GM12878 (cell line): Measurements from ENCODE around the gene RBM6. TPM values are rescaled to one million over a fixed set of nuclear protein-coding genes. Genes with fewer than 3 reads are reported as not detected.

Experiments used
- ATAC-seq: fragments of 200-7000 bp; cut with Tn5 transposase; 3 replicates; pipeline ENCODE4 v1.9.1; 2020; ENCODE audit warnings: mild to moderate bottlenecking, moderate library complexity
- BruUV-seq: library from RNA; stranded (reverse); fragments of 400-500 nt; replicated peaks from 2 replicates; lab custom pipeline; 2021; lab: Mats Ljungman, UMichigan
- CTCF ChIA-PET: fragments of 300-600 bp; sonication (Branson Sonifier 250); formaldehyde crosslinking; extraction: SDS; loops from one replicate; lab custom pipeline; 2021; ENCODE audit warnings: inconsistent platforms; lab: Yijun Ruan, JAX
- POLR2A ChIA-PET: fragments of 350-600 bp; formaldehyde crosslinking; extraction: SDS; loops from one replicate; lab custom pipeline; 2021; ENCODE audit warnings: inconsistent platforms; lab: Charles Lee
- RAD21 ChIA-PET: fragments of 300-600 bp; sonication (Branson Sonifier 250); formaldehyde crosslinking; loops from one replicate; lab custom pipeline; 2023; ENCODE audit warnings: antibody characterized with exemption; ENCODE audit not compliant: unreplicated experiment; lab: Charles Lee
- SMC1A ChIA-PET: fragments of 300-600 bp; sonication (Branson Sonifier 250); formaldehyde crosslinking; loops from one replicate; lab custom pipeline; 2023; ENCODE audit not compliant: unreplicated experiment, uncharacterized antibody; lab: Charles Lee
- DNase-seq: peaks from one replicate; pipeline ENCODE4 v3.0.0-alpha.2; 2011; ENCODE audit warnings: low read depth, low spot score
- FAIRE-seq: peaks from 3 replicates; lab custom pipeline; 2011; peaks lifted over from hg19 to GRCh38; lab: Jason Lieb, UNC
- H2AFZ ChIP-seq: 2 replicates; pipeline ENCODE4 v1.6.0; 2011; ENCODE audit warnings: low read depth, low read length, control low read depth; ENCODE audit not compliant: control insufficient read depth
- H3K27ac ChIP-seq: 2 replicates; pipeline ENCODE4 v1.5.1; 2011; ENCODE audit warnings: control low read depth; ENCODE audit not compliant: control insufficient read depth, insufficient read depth
- H3K27me3 ChIP-seq, 2 experiments: replicated peaks in 1 of 2; 2 replicates each; pipeline versions ENCODE4 v1.6.0 to v1.6.1; 2011; ENCODE audit warnings: low read length in 1 of 2; ENCODE audit not compliant: control insufficient read depth in 2 of 2, insufficient read depth in 2 of 2
- H3K36me3 ChIP-seq, 2 experiments: 2 replicates each; pipeline ENCODE4 v1.5.1; 2011; ENCODE audit warnings: low read length in 1 of 2; ENCODE audit not compliant: control insufficient read depth in 2 of 2, insufficient read depth in 2 of 2
- H3K4me1 ChIP-seq: 2 replicates; pipeline ENCODE4 v1.6.1; 2011; ENCODE audit warnings: mild to moderate bottlenecking, low read length, moderate library complexity, mixed read lengths; ENCODE audit not compliant: control insufficient read depth, insufficient read depth
- H3K4me2 ChIP-seq: 2 replicates; pipeline ENCODE4 v1.6.0; 2011; ENCODE audit warnings: control low read depth; ENCODE audit not compliant: control insufficient read depth, insufficient read depth
- H3K4me3 ChIP-seq: fragments of 200-600 bp; sonication (generic); 2 replicates; pipeline ENCODE4 v1.5.1; 2016
- H3K79me2 ChIP-seq: 2 replicates; pipeline ENCODE4 v1.6.0; 2011; ENCODE audit warnings: low read length; ENCODE audit not compliant: control insufficient read depth, insufficient read depth
- H3K9ac ChIP-seq: 2 replicates; pipeline ENCODE4 v1.8.0; 2011; ENCODE audit warnings: low read length, control low read depth, mixed read lengths; ENCODE audit not compliant: control insufficient read depth, insufficient read depth
- H3K9me3 ChIP-seq: replicated peaks from 3 replicates; pipeline ENCODE4 v1.5.1; 2011; ENCODE audit warnings: mild to moderate bottlenecking, low read length; ENCODE audit not compliant: control insufficient read depth, insufficient read depth
- H4K20me1 ChIP-seq: 2 replicates; pipeline ENCODE4 v1.6.0; 2011; ENCODE audit not compliant: control insufficient read depth, insufficient read depth
- E2F8 ChIP-seq: fragments of 450-650 bp; IDR thresholded peaks from 2 replicates; pipeline ENCODE4 v1.6.1; 2018; ENCODE audit warnings: mild to moderate bottlenecking, low read depth, moderate library complexity; ENCODE audit not compliant: partially characterized antibody
- PAX8 ChIP-seq: fragments of 450-650 bp; IDR thresholded peaks from 2 replicates; pipeline ENCODE4 v1.6.1; 2017; ENCODE audit warnings: mild to moderate bottlenecking, moderate library complexity
- SPI1 ChIP-seq: IDR thresholded peaks from 2 replicates; pipeline ENCODE4 v1.6.1; 2011; ENCODE audit warnings: low read depth, mild to moderate bottlenecking, low read length, moderate library complexity, borderline replicate concordance; ENCODE audit not compliant: insufficient read depth
- ZBTB11 ChIP-seq: fragments of 450-650 bp; formaldehyde crosslinking; IDR thresholded peaks from 2 replicates; pipeline ENCODE4 v1.5.0; 2022; ENCODE audit warnings: mild to moderate bottlenecking, missing genetic modification characterization
- WGBS: methylation state at CpG from one replicate; pipeline ENCODE4 v1.1.6; 2016; ENCODE audit warnings: low lambda C conversion rate; ENCODE audit not compliant: insufficient replicate concordance, insufficient coverage; ENCODE audit errors: missing lambda C conversion rate; 5-methylcytosine and 5-hydroxymethylcytosine counted together
- in situ Hi-C: fragments of 300-500 bp; cut with MboI; formaldehyde crosslinking; loops from 9 replicates; pipeline ENCODE4 v1.14.3; 2018; ENCODE audit warnings: mixed read lengths
- intact Hi-C: fragments of 100-400 bp; cut with micrococcal nuclease; formaldehyde crosslinking; loops from one replicate; pipeline ENCODE4 v1.14.2; 2022; ENCODE audit not compliant: unreplicated experiment
- polyA plus RNA-seq, 11 experiments: library from polyadenylated mRNA; depleted of rRNA in 4 of 11; unstranded in 6 of 11; stranded (reverse) in 5 of 11; fragments of >200 nt; fragmentation: Nextera tagmentation in 4 of 11; fragmentation: Illumina TruSeq in 1 of 11; extraction: Ambion mirVana in 4 of 11; extraction: Trizol in 1 of 11; gene quantifications; 1 replicate in 1 of 11; 2 replicates in 10 of 11; pipeline versions ENCODE4 v1.2.1 to v1.2.3, GENCODE V29; 2011 to 2016; ENCODE audit warnings: inconsistent platforms in 2 of 11, missing spikeins in 2 of 11, low read depth in 1 of 11
- total RNA-seq, 4 experiments: library from RNA; depleted of rRNA in 3 of 4; stranded (reverse); fragments of >200 nt in 3 of 4; fragmentation: Illumina TruSeq in 1 of 4; extraction: Trizol in 1 of 4; gene quantifications; 2 replicates each; pipeline versions ENCODE4 v1.2.1 to v1.2.3, GENCODE V29; 2013 to 2021

RBM6 gene
- total and polyA plus RNA-seq, 10 of the 15 experiments (the other 5 are each of a cell fraction or from before 2014, with no cell fraction given) = 45.3 to 103 (median 81.3) TPM

GRCh38 chr3:50003824-50004223, 63.9 kb downstream of the RBM6 start:
- BruUV-seq = no TSS peak
- Histone ChIP-seq H3K9me3 (no peaks in the 10 kb centered on the region), H3K27ac (no peak overlapping the region), H3K9ac (no peak overlapping the region), H3K79me2 (no peaks in the 10 kb centered on the region), H3K4me2 (no peak overlapping the region), H4K20me1 (no peaks in the 10 kb centered on the region), H3K4me3 (no peak overlapping the region), H2AFZ (no peak overlapping the region), H3K4me1 (no peaks in the 10 kb centered on the region), H3K27me3 (no peaks in the 10 kb centered on the region), H3K36me3 (peaks cover 0 to 4% of the 10 kb centered on the region in 2 experiments; a peak in 3 of 4 replicates)
- in situ Hi-C loops (no loop called here), intact Hi-C loops (no loop called here)
- CTCF ChIA-PET = no interaction called here
- RAD21 ChIA-PET = no interaction called here
- WGBS = 0% methylated on average over 1 of the region's 1 CpG
- ATAC-seq (no peak), FAIRE-seq (no peak), DNase-seq (no peak)
- TF ChIP-seq PAX8 (no peak), ZBTB11 (no peak), SPI1 (no peak), E2F8 (no peak)
- SMC1A ChIA-PET = interaction anchor here (0.6 kb wide), 1 partner anchor 1256 kb away, joined by 4 read pairs; no protein-coding TSS in a partner anchor
- POLR2A ChIA-PET = no interaction called here
